Caco-2 (cell line): ENCODE measurements around the gene CLEC18A. TPM values are rescaled to one million over a fixed set of nuclear protein-coding genes. Genes with fewer than 3 reads are reported as not detected.

Source experiments
- BruUV-seq: library from RNA; stranded (reverse); fragments of 400-500 nt; replicated peaks from 2 replicates; lab custom pipeline; 2021; lab: Mats Ljungman, UMichigan
- CTCF ChIA-PET: fragments of 300-600 bp; sonication (Branson Sonifier 250); formaldehyde crosslinking; loops from one replicate; lab custom pipeline; 2022; ENCODE audit warnings: antibody characterized with exemption; lab: Charles Lee
- POLR2A ChIA-PET: fragments of 300-600 bp; sonication (Branson Sonifier 250); formaldehyde crosslinking; loops from one replicate; lab custom pipeline; 2022; ENCODE audit warnings: antibody characterized with exemption; lab: Charles Lee
- DNase-seq, 2 experiments: peaks; one replicate each; pipeline versions ENCODE4 v3.0.0 to v3.0.0-alpha.2; 2020 to 2022
- H3K27me3 ChIP-seq: replicated peaks from 2 replicates; pipeline ENCODE4 v1.6.0; 2011; ENCODE audit warnings: low read length; ENCODE audit not compliant: control insufficient read depth, insufficient read depth
- H3K36me3 ChIP-seq: 2 replicates; pipeline ENCODE4 v1.5.1; 2011; ENCODE audit warnings: low read length; ENCODE audit not compliant: control insufficient read depth, insufficient read depth
- H3K4me1 ChIP-seq: fragments of 250-450 bp; sonication (Bioruptor Pico); 2 replicates; pipeline ENCODE4 v1.5.1; 2020; ENCODE audit warnings: mild to moderate bottlenecking
- H3K4me3 ChIP-seq: 2 replicates; pipeline ENCODE4 v1.5.1; 2011; ENCODE audit warnings: low read depth, mild to moderate bottlenecking, control low read depth, low read length
- H3K9me3 ChIP-seq: fragments of 250-450 bp; sonication (Bioruptor Pico); 2 replicates; pipeline ENCODE4 v1.5.1; 2020; ENCODE audit warnings: mild to moderate bottlenecking, moderate library complexity
- H3K27ac Mint-ChIP-seq: one replicate; pipeline ENCODE4 v1.8.0; 2022; ENCODE audit warnings: mixed read lengths; ENCODE audit not compliant: unreplicated experiment
- H3K27me3 Mint-ChIP-seq: one replicate; pipeline ENCODE4 v1.8.0; 2022; ENCODE audit warnings: mixed read lengths; ENCODE audit not compliant: insufficient read depth, unreplicated experiment
- H3K36me3 Mint-ChIP-seq: one replicate; pipeline ENCODE4 v1.8.0; 2022; ENCODE audit warnings: mild to moderate bottlenecking, mixed read lengths; ENCODE audit not compliant: insufficient read depth, unreplicated experiment
- H3K4me1 Mint-ChIP-seq: one replicate; pipeline ENCODE4 v1.8.0; 2022; ENCODE audit warnings: low read depth, mixed read lengths; ENCODE audit not compliant: unreplicated experiment
- H3K4me3 Mint-ChIP-seq: one replicate; pipeline ENCODE4 v1.8.0; 2022; ENCODE audit warnings: mild to moderate bottlenecking, moderate library complexity, mixed read lengths; ENCODE audit not compliant: unreplicated experiment
- H3K9me3 Mint-ChIP-seq: one replicate; pipeline ENCODE4 v1.8.0; 2022; ENCODE audit warnings: mixed read lengths; ENCODE audit not compliant: unreplicated experiment
- intact Hi-C: fragments of 100-400 bp; cut with micrococcal nuclease; formaldehyde crosslinking; loops from one replicate; pipeline ENCODE4 v1.10.0; 2022; ENCODE audit not compliant: unreplicated experiment
- total RNA-seq: library from RNA; stranded (reverse); gene quantifications from 2 replicates; pipeline ENCODE4 v1.2.3, GENCODE V29; 2022
- TF ChIP-seq, protein P1 (sequence below), 2 experiments: fragments of 200-600 bp in 1 of 2; IDR thresholded peaks; 1 replicate in 1 of 2; 2 replicates in 1 of 2; pipeline versions ENCODE4 v1.5.1 to v1.8.0; 2011 to 2022; ENCODE audit warnings: antibody characterized with exemption in 1 of 2, control low read depth in 1 of 2, inconsistent platforms in 1 of 2, low read depth in 1 of 2, low read length in 1 of 2, mild to moderate bottlenecking in 1 of 2, moderate library complexity in 1 of 2; ENCODE audit not compliant: insufficient read depth in 1 of 2, severe bottlenecking in 1 of 2, unreplicated experiment in 1 of 2

The CLEC18A gene
- total RNA-seq, 1 experiment from 2014 or later = 1.3 TPM

GRCh38 chr16:69921127-69921526 lies 30.0 kb upstream of the CLEC18A start:
- CTCF ChIA-PET = no interaction called here
- Mint-ChIP-seq H3K27me3 (no peaks in the 10 kb centered on the region), H3K4me3 (no peak overlapping the region), H3K36me3 (peaks cover 10% of the 10 kb centered on the region), H3K4me1 (peaks cover 23% of the 10 kb centered on the region), H3K9me3 (no peaks in the 10 kb centered on the region), H3K27ac (no peak overlapping the region)
- no peaks in the 10 kb centered on the region for H3K27me3 ChIP-seq
- BruUV-seq = no TSS peak
- no peaks in the 10 kb centered on the region for H3K9me3 ChIP-seq
- TF ChIP-seq, protein P1, sequence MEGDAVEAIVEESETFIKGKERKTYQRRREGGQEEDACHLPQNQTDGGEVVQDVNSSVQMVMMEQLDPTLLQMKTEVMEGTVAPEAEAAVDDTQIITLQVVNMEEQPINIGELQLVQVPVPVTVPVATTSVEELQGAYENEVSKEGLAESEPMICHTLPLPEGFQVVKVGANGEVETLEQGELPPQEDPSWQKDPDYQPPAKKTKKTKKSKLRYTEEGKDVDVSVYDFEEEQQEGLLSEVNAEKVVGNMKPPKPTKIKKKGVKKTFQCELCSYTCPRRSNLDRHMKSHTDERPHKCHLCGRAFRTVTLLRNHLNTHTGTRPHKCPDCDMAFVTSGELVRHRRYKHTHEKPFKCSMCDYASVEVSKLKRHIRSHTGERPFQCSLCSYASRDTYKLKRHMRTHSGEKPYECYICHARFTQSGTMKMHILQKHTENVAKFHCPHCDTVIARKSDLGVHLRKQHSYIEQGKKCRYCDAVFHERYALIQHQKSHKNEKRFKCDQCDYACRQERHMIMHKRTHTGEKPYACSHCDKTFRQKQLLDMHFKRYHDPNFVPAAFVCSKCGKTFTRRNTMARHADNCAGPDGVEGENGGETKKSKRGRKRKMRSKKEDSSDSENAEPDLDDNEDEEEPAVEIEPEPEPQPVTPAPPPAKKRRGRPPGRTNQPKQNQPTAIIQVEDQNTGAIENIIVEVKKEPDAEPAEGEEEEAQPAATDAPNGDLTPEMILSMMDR (IDR thresholded peaks at IDR 0.05; ENCODE audit: insufficient read depth in 1 of 2, low read depth in 1 of 2, low read length in 1 of 2, severe bottlenecking in 1 of 2, unreplicated experiment in 1 of 2) = no peak
- DNase-seq = no peak
- peaks cover 14% of the 10 kb centered on the region for H3K4me1 ChIP-seq
- H3K36me3 ChIP-seq = no peaks in the 10 kb centered on the region
- H3K4me3 ChIP-seq = no peak overlapping the region
- intact Hi-C loops = no loop called here
- POLR2A ChIA-PET = no interaction called here

DNA sequence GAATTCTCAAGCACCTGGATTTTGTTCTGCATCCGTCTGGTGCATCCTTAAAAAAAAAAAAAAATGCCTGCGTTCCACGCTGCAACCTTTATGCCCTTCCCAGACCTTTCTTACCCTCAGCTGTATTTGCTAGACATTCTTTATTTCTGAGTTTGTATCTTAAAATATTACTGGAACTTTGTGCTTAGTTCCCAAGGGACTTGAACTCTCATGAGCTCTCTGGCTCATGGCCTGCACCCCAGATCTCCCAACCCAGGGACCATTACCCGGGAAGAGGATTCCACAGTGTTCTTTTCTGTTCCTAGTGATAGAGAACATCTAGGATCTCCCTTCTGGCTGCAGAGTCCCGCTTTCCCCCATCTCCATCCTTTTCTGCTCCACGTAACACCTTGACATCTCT lies 28.9 kb upstream of the CLEC18A start:
- CTCF ChIA-PET = interaction anchor here (0.6 to 0.7 kb wide), 2 partner anchors 25 to 159 kb away, joined by 3 to 4 read pairs; no protein-coding TSS in a partner anchor
- no peak for DNase-seq
- Histone ChIP-seq H3K4me3 (no peak overlapping the region), H3K27me3 (no peaks in the 10 kb centered on the region), H3K36me3 (no peaks in the 10 kb centered on the region), H3K9me3 (no peaks in the 10 kb centered on the region), H3K4me1 (peaks cover 9% of the 10 kb centered on the region)
- H3K27ac Mint-ChIP-seq = no peak overlapping the region
- no peak overlapping the region for H3K4me3 Mint-ChIP-seq
- no peaks in the 10 kb centered on the region for H3K9me3 Mint-ChIP-seq
- intact Hi-C loops = no loop called here
- H3K27me3 Mint-ChIP-seq = no peaks in the 10 kb centered on the region
- TF ChIP-seq, protein P1 (IDR thresholded peaks at IDR 0.05; ENCODE audit: insufficient read depth in 1 of 2, low read depth in 1 of 2, low read length in 1 of 2, severe bottlenecking in 1 of 2, unreplicated experiment in 1 of 2) = no peak
- POLR2A ChIA-PET = no interaction called here
- peaks cover 6% of the 10 kb centered on the region for H3K36me3 Mint-ChIP-seq
- H3K4me1 Mint-ChIP-seq = peaks cover 13% of the 10 kb centered on the region
- BruUV-seq = no TSS peak

DNA sequence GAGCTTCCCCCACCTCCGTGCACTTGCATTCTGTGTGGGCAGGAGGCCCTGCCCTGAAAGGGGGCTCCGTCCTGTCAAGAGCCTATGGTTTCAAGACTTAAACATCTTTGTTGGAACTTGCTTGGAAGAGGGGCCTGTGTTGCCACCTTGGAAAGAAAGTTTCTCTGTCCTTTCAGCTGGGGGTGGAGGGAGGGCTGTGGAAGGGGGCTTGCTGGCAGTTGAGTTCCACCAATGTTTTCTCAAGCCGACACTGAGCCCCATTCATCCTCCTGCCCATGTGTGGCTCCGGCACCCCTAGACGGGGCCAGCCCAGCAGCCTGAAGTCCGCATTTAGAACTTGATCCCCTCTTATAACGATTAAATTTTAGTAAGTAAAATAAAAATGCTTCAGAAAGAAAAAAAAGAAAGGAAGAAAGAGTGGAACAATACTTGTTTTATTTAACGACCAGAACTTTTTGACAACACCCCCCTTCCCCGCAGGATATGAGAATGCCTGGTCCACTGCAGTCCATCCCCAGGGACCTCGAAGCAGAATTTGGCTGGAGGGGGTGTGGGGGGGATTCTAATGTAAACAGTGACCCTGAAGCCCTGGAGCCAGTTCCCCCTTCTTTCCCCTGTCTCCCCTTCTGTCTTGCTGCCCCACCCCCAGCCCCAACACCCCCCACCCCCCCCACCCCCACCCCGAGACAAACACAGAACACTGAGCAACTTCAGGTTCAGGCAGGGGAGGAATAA lies 26.9 kb upstream of the CLEC18A start:
- H3K27ac Mint-ChIP-seq = no peak overlapping the region
- intact Hi-C loops = no loop called here
- Histone ChIP-seq H3K4me3 (no peak overlapping the region), H3K27me3 (no peaks in the 10 kb centered on the region), H3K36me3 (no peaks in the 10 kb centered on the region), H3K4me1 (no peaks in the 10 kb centered on the region), H3K9me3 (no peaks in the 10 kb centered on the region)
- H3K9me3 Mint-ChIP-seq = no peaks in the 10 kb centered on the region
- DNase-seq = no peak
- H3K4me3 Mint-ChIP-seq = no peak overlapping the region
- TF ChIP-seq, protein P1 (IDR thresholded peaks at IDR 0.05; ENCODE audit: insufficient read depth in 1 of 2, low read depth in 1 of 2, low read length in 1 of 2, severe bottlenecking in 1 of 2, unreplicated experiment in 1 of 2) = no peak
- no peaks in the 10 kb centered on the region for H3K4me1 Mint-ChIP-seq
- POLR2A ChIA-PET = no interaction called here
- CTCF ChIA-PET = interaction anchor here (1.1 kb wide), 1 partner anchor 13 kb away, joined by 3 read pairs; no protein-coding TSS in a partner anchor
- no TSS peak for BruUV-seq
- no peaks in the 10 kb centered on the region for H3K36me3 Mint-ChIP-seq
- H3K27me3 Mint-ChIP-seq = no peaks in the 10 kb centered on the region
